Lower leg skin (tissue), 4 donors: Measurements from ENCODE around the gene TOMM7. TPM values are rescaled to one million over a fixed set of nuclear protein-coding genes. Genes with fewer than 3 reads are reported as not detected.
A peak's percentile ranks its signal among the peaks of the same experiment; 100 is the strongest.
"Not testable (repeated sequence)": the region's sequence is repeated elsewhere in the genome, so short reads cannot be mapped to it uniquely, and the experiment has no call there.

Experiments
- DNase-seq, 2 donors: peaks; one replicate each; pipeline ENCODE4 v3.0.0-alpha.2; 2019; ENCODE audit warnings: low spot score in 2 of 2
- H3K4me3 ChIP-seq: fragments of 200-600 bp; sonication (generic); 2 replicates; pipeline ENCODE4 v1.5.1; 2017; ENCODE audit warnings: mild to moderate bottlenecking, low read depth; ENCODE audit not compliant: poor library complexity, severe bottlenecking
- CTCF ChIP-seq, 3 donors: fragments of 450-650 bp; IDR thresholded peaks; one replicate each; pipeline ENCODE4 v1.5.1; 2016; ENCODE audit warnings: antibody characterized with exemption in 3 of 3, mild to moderate bottlenecking in 3 of 3, moderate library complexity in 2 of 3
- POLR2A ChIP-seq, 2 donors: fragments of 450-650 bp; IDR thresholded peaks; one replicate each; pipeline ENCODE4 v1.6.1; 2016 to 2017; ENCODE audit warnings: antibody characterized with exemption in 2 of 2, mild to moderate bottlenecking in 1 of 2, moderate library complexity in 1 of 2
- WGBS, 2 donors: methylation state at CpG; one replicate each; pipeline ENCODE4 v1.1.5; 2018; 5-methylcytosine and 5-hydroxymethylcytosine counted together
- intact Hi-C: fragments of 100-400 bp; cut with DNase I; formaldehyde crosslinking; loops from one replicate; pipeline ENCODE4 v1.15.0; 2023; ENCODE audit warnings: low total_unique reads
- total RNA-seq, 4 donors: library from RNA; depleted of rRNA; stranded (reverse); fragments of >200 nt; gene quantifications; one replicate each; pipeline ENCODE4 v1.1.0, GENCODE V29; 2016

TOMM7 gene
- total RNA-seq, 4 donors from 2014 or later = 144 to 360 (median 193) TPM

GRCh38 chr7:22843681-22844309 lies 21.1 kb upstream of the TOMM7 start:
- WGBS, 2 donors = 78 to 84% methylated on average over 4 of the region's 4 CpGs
- H3K4me3 ChIP-seq = no peak overlapping the region
- intact Hi-C loops = no loop called here
- DNase-seq = no peak
- TF ChIP-seq POLR2A (IDR thresholded peaks at IDR 0.05) (no peak), CTCF (IDR thresholded peaks at IDR 0.05) (no peak)

GRCh38 chr7:22842973-22843372 lies 20.3 kb upstream of the TOMM7 start:
- WGBS, 2 donors = 46 to 80% methylated on average over 5 of the region's 5 CpGs
- TF ChIP-seq POLR2A (IDR thresholded peaks at IDR 0.05) (no peak), CTCF (IDR thresholded peaks at IDR 0.05) (no peak)
- intact Hi-C loops = no loop called here
- DNase-seq = no peak
- H3K4me3 ChIP-seq = no peak overlapping the region

GRCh38 chr7:22842383-22842941 lies 19.8 kb upstream of the TOMM7 start:
- WGBS, 2 donors = 60 to 61% methylated on average over 6 of the region's 6 CpGs
- H3K4me3 ChIP-seq = no peak overlapping the region
- TF ChIP-seq CTCF (IDR thresholded peaks at IDR 0.05) (no peak), POLR2A (IDR thresholded peaks at IDR 0.05) (no peak)
- intact Hi-C loops = no loop called here
- no peak for DNase-seq

GRCh38 chr7:22841954-22842353 lies 19.3 kb upstream of the TOMM7 start:
- no peak overlapping the region for H3K4me3 ChIP-seq
- 62 to 75% methylated on average over 10 of the region's 10 CpGs for WGBS, 2 donors
- intact Hi-C loops = no loop called here
- no peak for TF ChIP-seq CTCF (IDR thresholded peaks at IDR 0.05)
- no peak for TF ChIP-seq POLR2A (IDR thresholded peaks at IDR 0.05)
- peak in 1 of 2 donors; percentile 57 for DNase-seq

- WGBS, 2 donors = 78 to 89% methylated on average over 6 of the region's 6 CpGs
- intact Hi-C loops = no loop called here
- no peak overlapping the region for H3K4me3 ChIP-seq
- no peak for DNase-seq
- no peak for TF ChIP-seq CTCF (IDR thresholded peaks at IDR 0.05)
- TF ChIP-seq POLR2A (IDR thresholded peaks at IDR 0.05) = no peak
These were observed 14.7 kb upstream of the TOMM7 start for GRCh38 chr7:22837308-22837707.

- 90% methylated on average over 2 of the region's 2 CpGs for WGBS, 2 donors
- H3K4me3 ChIP-seq, DNase-seq, intact Hi-C loops: not testable (repeated sequence)
These were observed 13.9 kb upstream of the TOMM7 start for GRCh38 chr7:22836506-22836905.
